Gastrocnemius medialis (tissue), 4 donors: ENCODE data around the gene SMNDC1.

Source experiments
- CTCF ChIP-seq, 5 experiments: fragments of 450-650 bp in 3 of 5; fragments of 200-600 bp in 2 of 5; sonication (generic) in 2 of 5; IDR thresholded peaks in 4 of 5; conservative IDR thresholded peaks in 1 of 5; 1 replicate in 4 of 5; 2 replicates in 1 of 5; pipeline ENCODE4 v1.5.1; 2016 to 2019; ENCODE audit warnings: antibody characterized with exemption in 5 of 5, mild to moderate bottlenecking in 3 of 5, moderate library complexity in 3 of 5
- POLR2A ChIP-seq, 2 donors: fragments of 450-650 bp; IDR thresholded peaks; one replicate each; pipeline ENCODE4 v1.6.1; 2017; ENCODE audit warnings: antibody characterized with exemption in 2 of 2, mild to moderate bottlenecking in 2 of 2, moderate library complexity in 2 of 2

- TF ChIP-seq CTCF (IDR thresholded peaks at IDR 0.05 in 4 of 5, conservative IDR thresholded peaks at IDR 0.05 in 1 of 5) (peak in 2 of 5 experiments; percentile 8 to 15), POLR2A (IDR thresholded peaks at IDR 0.05) (no peak)
These were observed 333 bp downstream of the SMNDC1 start for GRCh38 chr10:110304394-110304779.
